WERI-Rb-1 (cell line): ENCODE data around the gene DHRS7C.

Experiments used
- DNase-seq: peaks from one replicate; pipeline ENCODE4 v3.0.0-alpha.2; 2020
- H3K27ac ChIP-seq: fragments of 250-450 bp; sonication (Bioruptor Pico); 2 replicates; pipeline ENCODE4 v1.5.1; 2020; ENCODE audit warnings: mild to moderate bottlenecking, moderate library complexity
- H3K27me3 ChIP-seq: fragments of 250-450 bp; sonication (Bioruptor Pico); 2 replicates; pipeline ENCODE4 v1.5.1; 2021; ENCODE audit warnings: mild to moderate bottlenecking, low read depth, moderate library complexity; ENCODE audit not compliant: insufficient read depth, severe bottlenecking
- H3K36me3 ChIP-seq: fragments of 250-450 bp; sonication (Bioruptor Pico); 2 replicates; pipeline ENCODE4 v1.5.1; 2020; ENCODE audit warnings: mild to moderate bottlenecking, moderate library complexity
- H3K4me3 ChIP-seq: 2 replicates; pipeline ENCODE4 v1.5.1; 2011; ENCODE audit warnings: low read depth, mild to moderate bottlenecking, control low read depth, low read length
- H3K9me3 ChIP-seq: fragments of 250-450 bp; sonication (Bioruptor Pico); 2 replicates; pipeline ENCODE4 v1.5.1; 2021; ENCODE audit warnings: mild to moderate bottlenecking, moderate library complexity; ENCODE audit not compliant: severe bottlenecking
- CTCF ChIP-seq: IDR thresholded peaks from 2 replicates; pipeline ENCODE4 v1.5.1; 2011; ENCODE audit warnings: low read depth, mild to moderate bottlenecking, control low read depth, inconsistent platforms, low read length

DHRS7C gene

GRCh38 chr17:9790889-9791876 lies at the start of gene DHRS7C:
TSS of gene DHRS7C (minus strand) at chr17:9791592. CDS start at chr17:9791284, 308 bp downstream.
- DNase-seq: no peak
- no peak for TF ChIP-seq CTCF
- Histone ChIP-seq H3K9me3 (no peaks in the 10 kb centered on the region), H3K27me3 (no peaks in the 10 kb centered on the region), H3K27ac (0 out of 2 replicates have a peak within 1 kb of the TSS, but pooled peaks have one; percentile 14), H3K4me3 (no peak within 1 kb of the TSS), H3K36me3 (no peaks in the 10 kb centered on the region)

- Histone ChIP-seq H3K4me3 (no peak overlapping the region), H3K9me3 (no peaks in the 10 kb centered on the region), H3K27me3 (no peaks in the 10 kb centered on the region), H3K36me3 (no peaks in the 10 kb centered on the region), H3K27ac (no peak overlapping the region)
- peak; percentile 17 for DNase-seq
- TF ChIP-seq CTCF: peak; percentile 50
Observed at GRCh38 chr17:9839433-9839832, 48.0 kb upstream of the DHRS7C start.

- no peak overlapping the region for H3K27ac ChIP-seq
- H3K9me3 ChIP-seq: peaks cover 3% of the 10 kb centered on the region
- H3K4me3 ChIP-seq: no peak overlapping the region
- TF ChIP-seq CTCF: no peak
- no peak for DNase-seq
- H3K27me3 ChIP-seq: no peaks in the 10 kb centered on the region
- no peaks in the 10 kb centered on the region for H3K36me3 ChIP-seq
Observed at GRCh38 chr17:9837551-9838471, 46.4 kb upstream of the DHRS7C start.

GRCh38 chr17:9833922-9834321 lies 42.5 kb upstream of the DHRS7C start:
- DNase-seq: no peak
- H3K4me3 ChIP-seq: no peak overlapping the region
- TF ChIP-seq CTCF: no peak
- peaks cover 3% of the 10 kb centered on the region for H3K9me3 ChIP-seq
- H3K27ac ChIP-seq: no peak overlapping the region
- no peaks in the 10 kb centered on the region for H3K36me3 ChIP-seq
- H3K27me3 ChIP-seq: no peaks in the 10 kb centered on the region

- H3K27ac ChIP-seq: no peak overlapping the region
- TF ChIP-seq CTCF: no peak
- no peak for DNase-seq
- H3K27me3 ChIP-seq: no peaks in the 10 kb centered on the region
- H3K4me3 ChIP-seq: no peak overlapping the region
- no peaks in the 10 kb centered on the region for H3K36me3 ChIP-seq
- H3K9me3 ChIP-seq: peaks cover 3% of the 10 kb centered on the region
Observed at GRCh38 chr17:9830711-9831110, 39.3 kb upstream of the DHRS7C start.
